K562 (cell line): ENCODE data around the gene DGKZ. TPM values are rescaled to one million over a fixed set of nuclear protein-coding genes. Genes with fewer than 3 reads are reported as not detected.
A peak's percentile ranks its signal among the peaks of the same experiment; 100 is the strongest.

Experiments used
- AFF1 ChIP-seq, 2 experiments: fragments of 450-650 bp; IDR thresholded peaks; 2 replicates each; pipeline ENCODE4 v1.6.1; 2018; ENCODE audit warnings: mild to moderate bottlenecking in 2 of 2, low read depth in 1 of 2; ENCODE audit not compliant: partially characterized antibody in 2 of 2
- CBFA2T2 ChIP-seq: fragments of 450-650 bp; conservative IDR thresholded peaks from 2 replicates; pipeline ENCODE4 v1.6.1; 2017; ENCODE audit warnings: mild to moderate bottlenecking
- CTBP1 ChIP-seq: fragments of 450-650 bp; IDR thresholded peaks from 2 replicates; pipeline ENCODE4 v1.6.1; 2016; ENCODE audit warnings: borderline replicate concordance
- DACH1 ChIP-seq: fragments of 450-650 bp; IDR thresholded peaks from 2 replicates; pipeline ENCODE4 v1.6.1; 2018; ENCODE audit not compliant: partially characterized antibody
- ETS2 ChIP-seq: IDR thresholded peaks from 2 replicates; pipeline ENCODE4 v1.6.1; 2016; ENCODE audit warnings: borderline replicate concordance, missing genetic modification characterization, mild to moderate bottlenecking, moderate library complexity, missing compliant biosample characterization; ENCODE audit not compliant: poor library complexity, severe bottlenecking
- GATAD2B ChIP-seq: fragments of 450-650 bp; IDR thresholded peaks from 2 replicates; pipeline ENCODE4 v1.6.1; 2017; ENCODE audit warnings: mild to moderate bottlenecking, borderline replicate concordance
- ILK ChIP-seq: fragments of 450-650 bp; IDR thresholded peaks from 2 replicates; pipeline ENCODE4 v1.6.1; 2016; ENCODE audit warnings: missing genetic modification characterization, low read depth, mild to moderate bottlenecking, missing compliant biosample characterization, moderate library complexity, borderline replicate concordance
- MAFG ChIP-seq: fragments of 450-650 bp; conservative IDR thresholded peaks from 2 replicates; pipeline ENCODE4 v1.6.1; 2016; ENCODE audit warnings: missing genetic modification characterization, missing compliant biosample characterization
- MBD1 ChIP-seq: fragments of 250-450 bp; sonication (Bioruptor Pico); IDR thresholded peaks from 2 replicates; pipeline ENCODE4 v1.8.0; 2022; ENCODE audit warnings: inconsistent platforms
- MEIS2 ChIP-seq: fragments of 450-650 bp; IDR thresholded peaks from 2 replicates; pipeline ENCODE4 v1.6.1; 2014; ENCODE audit warnings: mild to moderate bottlenecking; ENCODE audit not compliant: partially characterized antibody
- NR4A1 ChIP-seq, 2 experiments: fragments of 250-450 bp in 1 of 2; fragments of 450-650 bp in 1 of 2; sonication (Bioruptor Pico) in 1 of 2; IDR thresholded peaks; 2 replicates each; pipeline versions ENCODE4 v1.4.0 to v1.6.1; 2016 to 2020; ENCODE audit warnings: mild to moderate bottlenecking in 2 of 2, missing compliant biosample characterization in 1 of 2, missing genetic modification characterization in 1 of 2, moderate library complexity in 1 of 2
- PTBP1 ChIP-seq: fragments of 200-400 bp; formaldehyde crosslinking; IDR thresholded peaks from 2 replicates; pipeline ENCODE4 v1.6.1; 2017; ENCODE audit warnings: low read depth, low read length
- ZNF3 ChIP-seq: fragments of 250-450 bp; sonication (Bioruptor Pico); IDR thresholded peaks from 2 replicates; pipeline ENCODE4 v1.5.0; 2021; ENCODE audit warnings: mild to moderate bottlenecking, moderate library complexity
- polyA plus RNA-seq, 8 experiments: library from polyadenylated mRNA; depleted of rRNA in 4 of 8; stranded (reverse) in 5 of 8; unstranded in 3 of 8; fragments of >200 nt; fragmentation: Nextera tagmentation in 2 of 8; fragmentation: Illumina TruSeq in 1 of 8; extraction: Ambion mirVana in 2 of 8; extraction: Trizol in 1 of 8; gene quantifications; 2 replicates each; pipeline versions ENCODE4 v1.2.1 to v1.2.3, GENCODE V29; 2011 to 2014; ENCODE audit warnings: inconsistent platforms in 1 of 8, missing spikeins in 1 of 8
- total RNA-seq, 7 experiments: library from RNA; depleted of rRNA in 6 of 7; stranded (reverse); fragments of >200 nt in 6 of 7; fragmentation: Illumina TruSeq in 2 of 7; extraction: Trizol in 2 of 7; gene quantifications; 2 replicates each; pipeline versions ENCODE4 v1.2.1 to v1.2.3, GENCODE V29; 2011 to 2021; ENCODE audit warnings: low replicate concordance in 1 of 7

DGKZ gene
- total and polyA plus RNA-seq, 9 of the 15 experiments (the other 6 are each of a cell fraction or from before 2014, with no cell fraction given) = 0.51 to 100 (median 44.2) TPM

GRCh38 chr11:46309814-46310259 is 37.4 kb upstream of the DGKZ start (continued):
- no peak for TF ChIP-seq ZNF3 (CRISPR knock-in tag)
- TF ChIP-seq CBFA2T2 = no peak
- TF ChIP-seq PTBP1 = no peak
- TF ChIP-seq NR4A1 (CRISPR knock-in tag; IDR thresholded peaks at IDR 0.05) = no peak
- TF ChIP-seq NR4A1 (tag; IDR thresholded peaks at IDR 0.05) = 0 out of 2 replicates have a peak, but pooled peaks have one; percentile 33
- TF ChIP-seq AFF1 (IDR thresholded peaks at IDR 0.05; ENCODE audit: low read depth in 1 of 2, partially characterized antibody in 2 of 2) = no peak
- no peak for TF ChIP-seq DACH1
- peak; percentile 54; the same call in 1 of the 2 replicates for TF ChIP-seq MAFG (tag)
- peak; percentile 66 for TF ChIP-seq MEIS2
- TF ChIP-seq GATAD2B = no peak
- no peak for TF ChIP-seq ILK (tag)
- no peak for TF ChIP-seq ETS2 (tag)
- no peak for TF ChIP-seq MBD1 (CRISPR knock-in tag)
- TF ChIP-seq CTBP1 = peak; percentile 79; the same call in 1 of the 2 replicates
